Fibroblast of skin of scalp (primary cell): ENCODE data around the gene KANK2.
"Not testable (repeated sequence)": the region's sequence is repeated elsewhere in the genome, so short reads cannot be mapped to it uniquely, and the experiment has no call there.

ENCODE experiments used
- DNase-seq: peaks from one replicate; pipeline ENCODE4 v3.0.0-alpha.2; 2013

KANK2 gene

DNA sequence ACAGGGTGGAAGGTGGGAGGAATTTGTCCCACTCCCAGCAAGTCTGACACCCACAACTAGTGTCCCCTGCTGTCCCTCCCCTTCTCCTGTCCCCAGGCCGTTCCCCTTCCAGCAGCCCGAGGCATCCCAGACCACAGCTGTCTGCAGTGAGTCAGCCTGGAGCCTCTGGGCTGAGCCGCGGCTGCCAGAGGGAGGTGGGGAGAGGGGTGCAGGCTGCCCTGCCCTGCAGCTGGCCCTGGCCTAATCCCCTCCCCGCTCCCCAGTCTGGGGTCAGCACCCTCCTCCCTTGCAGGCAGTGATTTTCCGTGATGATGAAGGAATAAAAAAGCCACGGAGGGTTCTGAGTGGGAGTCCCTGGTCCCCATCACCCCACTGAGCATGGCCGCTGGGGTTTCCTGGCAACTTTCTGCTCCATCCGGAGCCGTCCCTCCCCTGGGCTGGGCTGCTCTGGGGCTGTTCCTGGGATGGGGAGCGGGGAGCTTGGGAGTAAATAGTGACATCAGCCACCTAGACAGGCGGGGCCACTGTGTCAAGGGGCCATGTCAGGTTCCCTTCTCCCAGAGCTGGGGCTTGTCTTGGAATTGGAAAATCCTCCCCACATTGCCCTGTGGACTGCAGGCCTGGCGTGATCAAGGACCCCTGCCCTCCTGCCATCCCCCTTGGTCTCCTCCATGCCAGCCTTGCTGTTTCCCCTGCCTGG lies 58.6 kb downstream of the KANK2 start:
- peak; percentile 90 for DNase-seq

DNA sequence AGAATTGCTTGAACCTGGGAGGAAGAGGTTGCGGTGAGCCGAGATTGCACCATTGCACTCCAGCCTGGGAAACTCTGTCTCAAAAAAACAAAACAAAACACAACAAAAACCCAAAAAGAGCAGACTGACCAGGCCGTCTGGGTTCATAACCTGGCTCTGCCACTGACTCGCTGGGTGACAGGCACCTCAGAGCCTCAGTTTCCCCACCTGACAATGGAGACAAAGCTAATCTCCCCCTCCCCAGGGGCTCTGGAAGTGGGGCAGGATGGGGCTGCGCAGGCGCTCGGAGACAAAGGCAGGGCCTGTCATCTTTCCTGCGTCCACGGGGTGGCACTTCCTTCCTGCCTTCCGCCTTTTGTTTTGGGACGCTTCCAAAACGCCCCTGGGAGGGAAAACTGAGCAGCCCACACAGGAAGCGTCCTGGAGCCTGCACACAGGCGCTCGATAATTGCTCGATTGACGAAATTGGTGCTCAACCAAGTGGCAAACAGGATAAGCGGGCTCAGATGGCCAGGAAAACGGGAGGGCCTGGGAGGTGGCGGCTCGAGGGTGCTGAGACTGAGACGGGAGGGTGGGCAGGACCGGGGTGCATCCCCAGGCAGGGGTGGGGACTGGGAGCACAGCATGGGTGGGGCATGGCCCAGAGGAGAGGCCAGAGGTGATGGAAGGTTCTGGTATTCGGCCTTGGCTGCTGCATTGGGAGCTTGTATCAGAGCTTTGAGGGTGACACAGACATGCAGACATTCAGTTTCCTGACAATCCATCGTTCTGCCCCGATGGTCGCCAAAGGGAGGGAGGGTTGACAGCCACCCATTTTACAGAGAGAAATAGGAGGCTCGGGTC lies 59.6 kb downstream of the KANK2 start:
- DNase-seq = peak; percentile 94

DNA sequence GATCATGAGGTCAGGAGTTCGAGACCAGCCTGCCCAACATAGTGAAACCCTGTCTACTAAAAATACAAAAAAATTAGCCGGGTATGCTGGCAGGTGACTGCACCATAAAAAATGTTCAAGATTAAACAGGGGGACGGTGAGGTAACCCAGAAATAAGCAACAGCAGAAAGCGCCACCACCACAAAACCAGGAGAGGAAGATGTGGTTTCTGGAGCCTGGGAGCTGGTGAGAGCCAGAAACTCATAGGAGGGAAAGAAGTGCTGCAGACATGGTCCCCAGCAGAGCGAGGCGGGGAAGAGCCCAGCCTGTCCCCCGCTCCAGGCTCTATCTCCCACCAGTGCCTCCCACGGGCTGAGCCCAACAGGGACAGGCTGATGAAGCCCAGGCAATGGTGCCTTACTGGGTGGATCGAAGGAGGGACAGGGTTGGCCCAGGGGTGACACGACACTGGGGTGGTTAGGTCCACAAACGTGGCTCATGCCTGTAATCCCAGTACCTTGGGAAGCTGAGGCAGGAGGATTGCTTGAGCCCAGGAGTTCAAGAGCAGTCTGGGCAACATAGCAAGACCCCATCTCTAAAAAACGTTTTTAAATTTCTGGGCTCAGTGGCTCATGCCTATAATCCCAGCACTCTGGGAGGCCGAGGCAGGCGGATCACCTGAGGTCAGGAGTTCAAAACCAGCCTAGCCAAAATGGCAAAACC lies 60.8 kb downstream of the KANK2 start:
- no peak for DNase-seq

DNA sequence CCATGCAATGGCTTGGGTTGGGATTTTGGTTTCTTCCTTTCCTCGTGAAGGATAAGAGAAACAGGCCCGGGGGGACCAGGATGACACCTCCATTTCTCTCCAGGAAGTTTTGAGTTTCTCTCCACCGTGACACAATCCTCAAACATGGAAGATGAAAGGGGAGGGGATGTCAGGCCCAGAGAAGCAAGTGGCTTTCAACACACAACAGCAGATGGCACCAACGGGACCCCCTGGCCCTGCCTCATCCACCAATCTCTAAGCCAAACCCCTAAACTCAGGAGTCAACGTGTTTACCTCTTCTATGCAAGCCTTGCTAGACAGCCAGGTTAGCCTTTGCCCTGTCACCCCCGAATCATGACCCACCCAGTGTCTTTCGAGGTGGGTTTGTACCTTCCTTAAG lies 65.9 kb downstream of the KANK2 start:
- no peak for DNase-seq

DNA sequence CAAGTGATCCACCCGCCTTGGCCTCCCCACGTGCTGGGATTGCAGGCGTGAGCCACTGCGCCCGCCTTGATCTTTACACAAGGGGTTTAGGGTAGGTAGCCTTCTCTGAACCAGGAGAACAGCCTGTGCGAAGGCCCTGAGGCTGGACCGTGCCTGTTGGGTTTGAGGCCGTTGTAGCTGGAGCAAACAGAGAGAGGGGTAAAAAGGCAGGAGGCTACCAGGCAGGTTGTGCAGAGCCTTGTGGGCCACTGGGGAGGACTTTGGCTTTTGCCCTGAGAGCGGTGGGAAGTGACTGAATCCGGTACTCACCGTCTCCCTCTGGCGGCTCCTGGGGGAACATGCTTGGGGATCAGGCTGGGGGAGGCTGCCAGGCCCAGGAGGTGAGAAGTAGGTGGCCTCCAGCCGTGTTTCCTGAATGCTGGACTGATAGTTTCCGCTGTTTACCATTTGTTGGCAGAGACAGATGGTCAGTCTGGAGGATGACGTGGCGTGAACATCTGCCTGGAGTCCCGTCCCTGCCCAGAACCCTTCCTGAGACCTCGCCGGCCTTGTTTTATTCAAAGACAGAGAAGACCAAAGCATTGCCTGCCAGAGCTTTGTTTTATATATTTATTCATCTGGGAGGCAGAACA lies 66.4 kb downstream of the KANK2 start:
- DNase-seq = peak; percentile 64

DNA sequence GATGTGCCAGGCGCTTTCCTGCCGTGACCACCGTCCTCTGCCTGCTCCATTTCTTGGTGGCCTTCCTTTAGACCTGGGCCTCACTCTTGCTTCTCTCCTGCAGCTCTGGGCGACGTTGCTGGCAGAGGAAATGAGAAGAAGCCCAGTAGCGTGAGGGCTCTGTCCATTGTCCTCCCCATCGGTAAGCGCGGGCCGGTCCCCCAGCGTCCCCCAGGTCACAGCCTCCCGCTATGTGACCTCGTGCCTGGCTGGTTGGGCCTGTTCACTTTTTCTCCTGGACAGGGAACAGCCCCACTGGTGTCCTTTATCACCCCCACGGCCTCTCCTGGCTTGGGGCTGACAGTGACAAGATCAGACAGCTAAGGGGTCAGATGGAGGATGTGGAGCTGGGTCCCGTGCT lies 69.4 kb downstream of the KANK2 start:
- DNase-seq = no peak

DNA sequence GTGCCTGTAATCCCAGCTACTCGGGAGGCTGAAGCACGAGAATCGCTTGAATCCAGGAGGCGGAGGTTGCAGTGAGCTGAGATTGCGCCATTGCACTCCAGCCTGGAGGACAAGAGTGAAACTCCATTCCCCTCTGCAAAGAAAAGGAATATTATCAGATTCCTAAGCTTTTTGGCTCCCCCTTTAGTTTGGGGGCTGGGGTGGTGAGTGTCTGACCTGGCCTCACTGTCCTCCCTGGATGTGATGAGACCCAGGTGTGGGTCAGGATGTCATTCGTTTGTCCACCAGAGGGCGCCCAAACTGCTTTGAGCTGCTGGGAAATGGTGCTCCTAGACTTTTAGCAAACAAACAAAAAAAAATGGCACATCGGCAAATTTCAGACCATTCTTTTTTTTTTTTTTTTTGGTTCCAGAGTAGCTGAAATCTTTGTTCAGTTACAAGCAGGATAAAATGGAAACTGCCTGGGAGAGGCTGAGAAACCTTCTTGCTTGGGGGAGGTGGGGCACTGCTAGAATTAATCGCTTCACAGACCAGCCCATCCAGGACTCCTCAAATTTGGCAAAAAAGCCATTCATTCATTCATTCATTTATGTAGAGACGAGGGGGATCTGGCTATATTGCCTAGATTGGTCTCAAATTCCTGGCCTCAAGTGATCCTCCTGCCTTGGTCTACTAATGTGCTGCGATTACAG lies 71.2 kb downstream of the KANK2 start:
- peak; percentile 73 for DNase-seq

DNA sequence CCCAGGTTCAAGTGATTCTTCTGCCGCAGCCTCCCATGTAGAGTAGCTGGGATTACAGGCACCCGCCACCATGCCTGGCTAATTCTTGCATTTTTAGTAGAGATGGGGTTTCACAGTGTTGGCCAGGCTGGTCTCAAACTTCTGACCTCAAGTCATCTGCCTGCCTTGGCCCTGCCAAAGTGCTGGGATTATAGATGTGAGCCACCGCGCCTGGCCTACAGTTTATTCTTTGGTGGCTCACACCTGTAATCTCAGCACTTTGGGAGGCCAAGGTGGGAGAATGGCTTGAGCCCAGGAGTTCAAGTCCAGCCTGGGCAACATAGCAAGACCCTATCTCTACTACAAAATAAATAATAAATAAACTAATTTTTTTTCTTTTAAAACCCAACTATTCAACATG lies 73.2 kb downstream of the KANK2 start:
- DNase-seq = not testable (repeated sequence)

DNA sequence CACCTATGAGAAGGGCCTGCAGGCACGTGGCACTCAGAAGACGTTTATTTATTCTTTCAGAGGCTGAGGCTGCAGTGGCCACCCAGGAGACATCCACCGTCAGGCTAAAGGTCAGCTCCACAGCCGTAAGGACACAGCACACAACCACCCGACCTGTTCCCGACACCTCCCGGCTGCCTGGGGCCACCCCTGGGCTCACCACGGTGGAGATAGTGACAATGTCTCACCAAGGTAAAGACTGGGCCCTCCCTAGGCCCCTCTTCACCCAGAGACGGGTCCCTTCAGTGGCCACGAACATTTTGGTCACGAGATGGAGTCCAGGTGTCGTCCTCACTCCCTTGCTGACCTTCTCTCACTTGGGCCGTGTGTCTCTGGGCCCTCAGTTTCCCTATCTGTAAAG lies 74.2 kb downstream of the KANK2 start:
- DNase-seq = no peak

DNA sequence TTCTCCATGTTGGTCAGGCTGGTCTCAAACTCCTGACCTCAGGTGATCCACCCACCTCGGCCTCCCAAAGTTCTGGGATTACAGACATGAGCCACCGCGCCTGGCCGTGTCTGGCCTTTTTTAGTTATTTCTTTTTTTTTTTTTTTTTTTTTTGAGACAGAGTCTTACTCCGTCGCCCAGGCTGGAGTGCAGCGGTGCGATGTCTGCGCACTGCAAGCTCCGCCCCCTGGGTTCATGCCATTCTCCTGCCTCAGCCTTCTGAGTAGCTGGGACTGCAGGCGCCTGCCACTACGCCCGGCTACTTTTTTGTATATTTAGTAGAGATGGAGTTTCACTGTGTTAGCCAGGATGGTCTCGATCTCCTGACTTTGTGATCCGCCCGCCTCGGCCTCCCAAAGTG lies 75.4 kb downstream of the KANK2 start:
- not testable (repeated sequence) for DNase-seq

DNA sequence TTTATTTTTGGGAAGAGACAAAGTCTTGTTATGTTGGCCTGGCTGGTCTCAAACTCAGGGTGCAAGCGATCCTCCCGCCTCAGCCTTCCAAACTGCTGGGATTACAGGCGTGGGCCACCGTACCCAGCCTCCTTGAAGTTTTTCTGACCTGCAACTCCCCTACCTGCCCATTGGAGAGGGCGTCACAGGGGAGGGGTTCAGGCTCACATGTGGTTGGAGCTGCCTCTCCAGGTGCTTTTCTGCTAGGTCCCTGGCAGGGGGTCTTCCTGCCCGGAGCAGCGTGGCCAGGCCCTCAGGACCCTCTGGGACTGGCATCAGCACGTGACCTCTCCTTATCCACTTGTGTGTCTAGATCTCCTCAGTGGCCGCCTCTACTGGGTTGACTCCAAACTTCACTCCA lies 80.8 kb downstream of the KANK2 start:
- no peak for DNase-seq

DNA sequence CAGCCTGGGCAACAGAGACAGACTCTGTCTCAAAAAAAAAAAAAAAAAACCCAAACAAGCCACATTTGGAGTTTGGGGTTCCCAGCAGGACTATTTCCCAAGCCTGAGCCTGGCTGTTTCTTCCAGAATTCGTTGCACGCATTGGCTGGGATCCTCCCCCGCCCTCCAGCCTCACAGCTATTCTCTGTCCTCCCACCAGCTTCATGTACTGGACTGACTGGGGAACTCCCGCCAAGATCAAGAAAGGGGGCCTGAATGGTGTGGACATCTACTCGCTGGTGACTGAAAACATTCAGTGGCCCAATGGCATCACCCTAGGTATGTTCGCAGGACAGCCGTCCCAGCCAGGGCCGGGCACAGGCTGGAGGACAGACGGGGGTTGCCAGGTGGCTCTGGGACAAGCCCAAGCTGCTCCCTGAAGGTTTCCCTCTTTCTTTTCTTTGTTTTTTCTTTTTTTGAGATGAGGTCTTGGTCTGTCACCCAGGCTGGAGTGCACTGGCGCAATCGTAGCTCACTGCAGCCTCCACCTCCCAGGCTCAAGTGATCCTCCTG lies 81.4 kb downstream of the KANK2 start:
- DNase-seq = no peak

DNA sequence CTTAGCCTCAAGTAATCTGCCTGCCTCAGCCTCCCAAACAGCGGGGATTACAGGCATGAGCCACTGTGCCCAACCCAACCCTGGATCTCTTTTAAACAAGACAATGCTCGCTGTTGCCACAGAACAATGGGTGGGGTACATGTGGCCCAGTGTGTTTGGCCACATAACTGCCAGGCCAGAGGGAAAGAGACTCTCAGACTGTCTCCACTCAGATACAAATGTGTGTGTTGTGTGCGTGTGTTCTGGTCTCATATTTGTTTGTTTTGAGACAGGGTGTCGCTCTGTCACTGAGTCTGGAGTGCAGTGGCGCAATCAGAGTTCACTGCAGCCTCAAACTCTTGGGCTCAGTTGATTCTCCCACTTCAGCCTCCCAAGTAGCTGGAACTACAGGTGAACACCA lies 82.3 kb downstream of the KANK2 start:
- no peak for DNase-seq
